SKM-1 (cell line): ENCODE results near the gene SLC8A1.
A peak's percentile ranks its signal among the peaks of the same experiment; 100 is the strongest.

ENCODE experiments used
- DNase-seq: peaks from one replicate; lab custom pipeline; 2025; ENCODE audit not compliant: unreplicated experiment; lab: John Stamatoyannopoulos, UW

The SLC8A1 gene

GRCh38 chr2:40451918-40452605 lies at the start of gene SLC8A1:
Gene SLC8A1 (minus strand): TSS chr2:40452090.
- no peak for DNase-seq

GRCh38 chr2:40499437-40499836 lies 47.5 kb upstream of the SLC8A1 start:
- DNase-seq, result no peak

- DNase-seq, result no peak
Observed at GRCh38 chr2:40497251-40497859, 45.5 kb upstream of the SLC8A1 start.

GRCh38 chr2:40489678-40489960 lies 37.7 kb upstream of the SLC8A1 start:
- DNase-seq, result no peak

- no peak for DNase-seq
Observed at GRCh38 chr2:40488927-40489677, 37.2 kb upstream of the SLC8A1 start.

GRCh38 chr2:40488101-40488601 lies 36.3 kb upstream of the SLC8A1 start:
- DNase-seq, result no peak

GRCh38 chr2:40487602-40488001 lies 35.7 kb upstream of the SLC8A1 start:
- DNase-seq, result peak; percentile 74

- no peak for DNase-seq
Observed at GRCh38 chr2:40485854-40486253, 34.0 kb upstream of the SLC8A1 start.

- DNase-seq, result peak; percentile 58
Observed at GRCh38 chr2:40485318-40485717, 33.4 kb upstream of the SLC8A1 start.

- no peak for DNase-seq
Observed at GRCh38 chr2:40483549-40484243, 31.8 kb upstream of the SLC8A1 start.

GRCh38 chr2:40480596-40480995 lies 28.7 kb upstream of the SLC8A1 start:
- DNase-seq, result no peak

GRCh38 chr2:40480073-40480472 lies 28.2 kb upstream of the SLC8A1 start:
- peak; percentile 75 for DNase-seq

- DNase-seq, result no peak
Observed at GRCh38 chr2:40477361-40477760, 25.5 kb upstream of the SLC8A1 start.

- DNase-seq, result no peak
Observed at GRCh38 chr2:40476436-40476835, 24.5 kb upstream of the SLC8A1 start.

- DNase-seq, result no peak
Observed at GRCh38 chr2:40474306-40474705, 22.4 kb upstream of the SLC8A1 start.

GRCh38 chr2:40471866-40472265 lies 20.0 kb upstream of the SLC8A1 start:
- no peak for DNase-seq

GRCh38 chr2:40470822-40471813 lies 19.2 kb upstream of the SLC8A1 start:
- no peak for DNase-seq

- no peak for DNase-seq
Observed at GRCh38 chr2:40466935-40467572, 15.2 kb upstream of the SLC8A1 start.

- no peak for DNase-seq
Observed at GRCh38 chr2:40466332-40466906, 14.5 kb upstream of the SLC8A1 start.

- no peak for DNase-seq
Observed at GRCh38 chr2:40463112-40463511, 11.2 kb upstream of the SLC8A1 start.
